Activated T-cell treated with anti-CD3 and anti-CD28 coated beads, Interleukin-2, amount 50 U/mL, for 48 hours (primary cell): Measurements from ENCODE around the gene SHISAL1.

Experiments used
- DNase-seq, 2 experiments: peaks; one replicate each; pipeline ENCODE4 v3.0.0-alpha.2; 2020

Gene SHISAL1

DNA sequence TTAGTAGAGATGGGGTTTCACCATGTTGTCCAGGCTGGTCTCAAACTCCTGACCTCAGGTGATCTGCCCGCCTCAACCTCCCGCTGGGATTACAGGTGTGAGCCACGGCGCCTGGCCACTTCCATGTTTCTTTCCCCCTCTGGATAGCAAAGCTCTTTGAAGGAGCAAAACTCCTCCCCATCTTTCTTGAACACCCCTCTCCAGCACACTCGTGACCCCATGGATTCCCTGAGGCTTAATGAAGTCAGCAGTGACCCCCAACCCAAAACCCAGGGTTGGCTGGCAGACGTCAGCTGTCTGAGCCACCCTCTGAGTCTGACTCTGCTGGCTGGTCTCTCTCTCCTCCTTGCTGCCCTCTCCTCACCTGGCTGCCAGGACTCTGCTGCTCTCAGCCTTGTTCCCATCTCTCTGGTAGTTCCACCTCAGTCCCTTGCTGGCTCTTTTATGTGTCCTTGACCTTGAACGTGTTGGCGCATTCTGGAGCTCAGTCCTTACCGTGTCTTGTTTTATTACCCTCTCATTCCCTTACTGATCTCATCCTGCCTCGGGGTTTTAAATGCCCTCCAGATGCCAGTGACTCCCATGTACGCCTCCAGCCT is 87.6 kb downstream of the SHISAL1 start:
- no peak for DNase-seq

DNA sequence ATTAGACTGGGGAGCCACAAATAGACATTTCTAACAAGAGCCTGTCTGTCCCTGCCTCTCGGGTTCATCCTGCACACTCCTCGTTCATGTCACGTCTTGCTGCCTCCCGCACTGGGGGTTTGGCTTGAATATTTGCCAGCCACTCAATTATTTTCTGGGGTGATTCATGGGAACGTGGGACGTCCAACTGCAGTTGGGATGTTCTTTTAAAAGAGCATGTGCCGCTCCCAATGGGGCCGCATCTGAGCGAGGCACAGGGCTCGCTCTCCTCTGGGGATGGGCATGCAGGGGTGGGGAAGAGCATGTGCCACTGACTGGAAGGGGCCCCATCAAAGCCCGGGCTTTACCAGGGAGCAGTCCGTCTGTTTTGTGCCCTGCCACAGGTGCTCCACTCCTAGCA is 88.6 kb downstream of the SHISAL1 start:
- DNase-seq: no peak

DNA sequence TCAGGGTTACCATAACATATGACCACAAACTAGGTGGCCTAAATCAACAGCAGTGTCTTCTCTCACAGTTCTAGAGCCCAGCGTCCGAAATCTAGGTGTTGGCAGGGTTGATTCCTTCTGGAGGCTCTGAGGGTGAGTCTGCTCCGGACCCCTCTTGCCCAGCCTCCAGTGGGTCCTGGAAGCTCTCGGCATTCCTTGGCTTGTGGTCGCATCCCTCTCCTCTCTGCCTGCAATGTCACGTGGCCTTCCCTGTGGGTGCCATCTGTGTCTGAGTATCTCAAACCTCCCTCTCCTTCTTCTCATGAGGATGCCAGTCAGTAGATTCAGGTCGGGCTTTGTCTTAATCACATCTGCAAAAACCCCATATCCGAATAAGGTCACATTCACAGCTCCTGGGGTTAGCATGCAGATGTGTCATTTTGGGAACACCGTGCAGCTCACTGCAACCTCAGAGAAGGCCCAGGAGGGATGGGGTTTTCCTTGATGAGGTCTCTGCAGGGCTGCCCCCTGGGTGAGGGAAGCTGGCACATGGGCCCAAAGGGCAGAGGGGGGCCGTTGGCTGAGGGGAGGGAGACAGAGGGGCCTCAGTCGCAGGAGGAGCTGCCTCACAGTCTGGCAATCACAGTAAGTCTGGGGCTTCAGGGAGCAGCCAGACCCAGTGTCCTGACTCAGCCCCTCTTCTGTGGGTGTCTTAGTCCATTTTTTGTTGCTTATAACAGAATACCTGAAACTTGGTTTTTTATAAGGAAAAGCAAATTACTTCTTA is 90.9 kb downstream of the SHISAL1 start:
- DNase-seq: no peak

DNA sequence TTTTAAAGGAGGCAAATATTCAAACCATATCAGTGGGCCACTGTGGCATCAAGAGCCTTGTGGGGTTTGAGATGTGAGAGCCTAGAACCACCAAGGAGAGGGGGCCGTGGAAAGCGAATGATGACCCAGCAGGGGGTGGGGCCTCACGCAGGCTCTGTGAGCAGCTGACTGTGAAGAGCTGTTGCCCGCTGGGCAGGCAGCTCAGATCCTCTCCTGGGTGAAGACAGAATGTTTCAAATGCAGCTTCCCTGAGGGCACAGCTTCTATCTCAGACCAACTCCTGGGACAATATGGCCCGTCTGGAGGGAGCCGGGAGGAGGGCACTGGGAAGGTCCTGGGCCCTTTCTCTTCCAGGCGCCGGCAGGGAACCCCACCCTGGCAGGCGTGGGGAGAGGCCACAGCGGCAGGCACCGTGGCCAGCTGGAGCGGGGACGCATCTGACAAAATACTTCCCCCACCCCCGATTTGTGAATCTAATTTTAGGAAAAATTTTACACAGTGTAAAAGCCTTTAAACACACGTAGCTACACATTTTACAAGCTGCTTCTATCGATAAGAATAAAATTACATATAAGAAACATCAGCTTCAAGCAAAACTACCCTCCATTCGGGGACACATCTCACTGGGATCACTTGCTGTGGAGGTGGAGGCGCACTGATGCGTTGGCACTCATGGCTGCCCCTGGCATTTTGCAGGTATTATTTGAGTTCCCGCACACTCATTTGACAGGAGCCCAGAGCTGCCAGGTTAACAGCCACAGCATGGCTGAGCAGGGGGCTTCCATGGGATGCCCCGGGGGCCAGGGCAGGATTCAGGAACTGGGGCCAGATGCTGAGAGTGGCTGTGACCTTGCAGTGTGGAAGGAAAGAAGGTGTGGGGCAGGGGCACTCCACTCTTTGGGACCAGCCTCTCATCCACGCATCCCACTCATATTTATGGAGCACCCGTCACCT is 91.7 kb downstream of the SHISAL1 start:
- no peak for DNase-seq

DNA sequence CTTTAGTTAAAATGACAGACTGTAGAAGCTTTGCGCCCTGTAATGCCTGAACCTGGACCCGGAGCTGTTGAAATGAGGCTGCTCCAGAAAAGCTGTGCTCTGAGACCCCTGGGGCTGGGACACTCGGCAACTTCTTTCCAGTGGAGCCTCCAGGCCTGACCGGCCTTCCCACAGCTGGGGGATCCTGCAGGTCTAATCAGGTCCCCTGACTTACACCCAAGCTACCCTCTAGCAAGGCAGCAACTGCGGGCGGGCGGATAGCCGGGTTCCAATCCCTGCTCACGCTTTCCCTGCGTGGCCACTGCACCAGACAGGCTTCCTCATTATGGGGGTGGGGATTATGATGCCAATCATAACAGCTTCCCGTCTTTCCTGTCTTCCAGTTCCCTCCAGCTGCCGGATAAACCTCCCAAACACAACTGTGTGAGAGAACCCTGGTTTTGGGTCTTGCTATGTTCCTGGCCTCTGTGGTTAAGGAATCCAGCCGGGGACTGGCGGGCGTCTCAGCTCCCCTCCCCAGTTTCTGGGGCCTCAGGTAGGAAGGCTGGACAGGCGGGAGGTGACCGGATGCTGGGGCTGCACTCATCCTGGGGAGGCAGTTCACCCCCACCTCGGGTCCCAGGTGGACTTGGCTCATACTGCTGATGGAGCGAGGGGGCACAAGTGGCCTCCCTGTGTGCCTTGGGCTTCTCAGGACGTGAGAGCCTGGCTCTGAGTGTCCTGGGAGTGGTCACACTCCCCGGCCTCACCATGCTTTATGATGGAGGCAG is 93.5 kb downstream of the SHISAL1 start:
- no peak for DNase-seq

DNA sequence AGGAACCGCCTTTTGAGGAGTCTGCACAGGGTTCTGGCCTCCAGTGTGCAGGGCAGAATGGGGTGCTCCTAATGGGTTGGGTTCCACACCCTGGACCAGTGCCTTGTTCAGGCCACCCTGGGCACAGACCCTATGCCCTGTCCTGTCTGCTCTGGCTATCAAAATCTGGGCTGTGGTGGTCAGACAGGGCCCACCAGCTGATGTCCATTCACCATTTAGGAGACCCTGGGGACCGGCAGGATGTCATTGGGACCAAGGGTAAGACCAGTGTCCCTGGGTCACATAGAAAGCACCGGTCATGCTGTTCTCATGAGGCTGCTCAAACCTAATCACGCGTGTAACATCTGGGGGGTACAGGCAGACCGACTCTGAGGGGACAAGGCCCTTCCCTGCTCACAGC is 94.7 kb downstream of the SHISAL1 start:
- no peak for DNase-seq

DNA sequence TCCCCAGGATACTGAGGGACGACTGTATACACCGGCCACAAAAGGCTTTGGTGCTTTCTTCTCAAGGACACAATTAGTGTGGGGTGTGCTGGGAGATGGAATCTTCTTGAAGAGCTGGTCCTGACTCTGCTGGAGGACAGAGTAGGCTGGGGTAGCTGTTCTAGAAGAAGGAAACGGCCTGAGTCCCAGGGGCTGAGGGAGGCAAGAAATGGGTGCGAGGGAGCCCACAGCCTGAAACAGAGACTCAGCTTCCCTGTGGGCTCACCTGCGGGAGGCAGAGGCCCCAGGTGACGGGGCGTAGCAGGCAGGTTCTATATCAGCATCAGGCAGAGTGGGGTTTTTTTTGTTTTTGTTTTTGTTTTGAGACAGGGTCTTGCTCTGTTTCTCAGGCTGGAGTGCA is 95.4 kb downstream of the SHISAL1 start:
- no peak for DNase-seq

DNA sequence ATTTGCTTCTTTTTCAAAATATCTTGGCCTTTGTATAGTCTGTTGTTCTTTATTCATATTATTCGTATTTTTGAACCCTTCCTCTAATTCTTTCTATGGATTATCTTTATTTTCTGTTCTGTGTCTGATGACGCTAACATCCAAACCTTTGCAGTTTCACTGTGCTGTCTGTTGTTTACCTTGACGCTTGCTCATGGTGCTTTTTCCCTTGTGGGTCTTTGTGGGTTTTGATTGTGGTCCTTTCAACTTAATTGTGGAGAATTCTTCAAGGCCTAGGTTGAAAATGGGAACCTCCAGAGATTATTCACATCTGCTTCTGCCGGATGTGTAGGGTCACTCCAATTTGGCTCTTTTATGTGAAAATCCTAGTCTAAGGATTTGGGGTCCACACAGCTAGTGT is 97.5 kb downstream of the SHISAL1 start:
- DNase-seq: no peak

DNA sequence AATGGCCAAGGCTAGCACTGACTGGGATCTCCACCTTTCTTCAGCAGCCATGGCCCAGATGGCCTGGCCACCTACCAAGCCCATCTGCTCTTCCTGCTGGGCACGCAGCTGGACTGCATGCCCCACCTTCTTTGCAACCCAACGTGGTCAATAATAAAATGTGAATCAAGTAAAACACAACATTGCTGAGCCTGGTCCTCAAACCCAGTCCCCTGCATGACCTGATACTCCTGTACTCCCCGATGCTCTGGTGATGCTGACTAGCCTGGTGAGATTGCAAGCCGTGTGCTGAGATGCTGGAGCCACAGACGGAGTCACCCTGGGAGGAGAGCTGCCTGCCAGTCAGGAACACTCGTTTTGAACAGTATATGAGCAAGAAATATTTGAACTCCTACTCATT is 98.0 kb downstream of the SHISAL1 start:
- DNase-seq: no peak

DNA sequence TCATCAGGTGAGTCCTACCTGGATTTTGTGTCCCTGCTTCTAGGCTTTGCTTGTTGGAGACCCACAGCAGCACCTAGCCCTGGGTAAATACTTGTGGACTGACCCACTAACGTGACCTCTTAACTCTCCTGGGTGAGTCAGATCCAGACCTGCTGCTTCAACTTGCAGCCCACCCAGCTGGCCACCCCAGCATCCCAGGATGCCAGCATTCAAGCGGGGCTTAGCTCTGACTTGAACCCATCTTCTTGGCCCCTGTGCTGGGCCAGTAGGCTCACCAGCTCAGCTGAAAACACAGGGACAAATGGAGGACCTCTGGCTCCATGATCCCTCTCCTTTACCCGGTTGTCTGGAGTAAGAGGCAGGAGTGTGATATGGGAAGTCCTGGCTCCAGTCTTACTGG is 98.6 kb downstream of the SHISAL1 start:
- DNase-seq: no peak

DNA sequence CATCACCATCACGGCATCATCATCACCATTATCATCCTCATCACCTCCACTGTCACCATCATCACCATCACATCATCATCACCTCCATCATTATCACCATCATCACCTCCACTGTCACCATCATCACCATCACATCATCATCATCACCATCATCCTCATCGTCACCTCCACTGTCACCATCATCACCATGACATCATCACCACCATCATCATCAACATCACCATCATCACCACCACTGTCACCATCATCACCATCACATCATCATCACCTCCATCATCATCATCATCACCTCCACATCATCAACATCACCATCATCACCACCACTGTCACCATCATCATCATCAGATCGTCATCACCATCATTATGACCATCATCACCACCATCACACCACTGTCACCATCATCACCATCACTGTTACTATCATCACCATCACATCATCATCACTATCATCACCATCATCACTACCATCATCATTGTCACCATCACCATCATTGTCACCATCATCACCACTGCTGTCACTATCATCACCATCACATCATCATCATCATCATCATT is 99.2 kb downstream of the SHISAL1 start:
- DNase-seq: no peak

DNA sequence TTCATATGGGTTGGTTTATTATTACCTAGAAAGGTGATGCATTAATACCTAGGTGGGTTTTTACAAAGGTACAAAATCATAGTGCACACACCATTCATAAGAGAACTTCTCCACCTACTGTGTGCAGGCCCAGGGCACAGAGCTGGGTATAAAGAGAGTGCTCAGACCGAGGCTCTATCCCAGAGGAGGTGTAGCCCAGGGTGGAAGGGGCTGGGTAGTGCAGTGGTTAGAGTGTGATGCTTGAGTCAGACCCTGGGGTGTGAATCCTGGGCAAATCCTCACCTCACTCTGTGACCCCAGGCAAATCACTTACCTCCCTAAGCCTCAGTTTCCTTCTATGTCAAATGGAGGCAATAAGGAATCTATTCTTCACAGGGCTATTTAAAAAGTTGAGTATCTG is 99.8 kb downstream of the SHISAL1 start:
- DNase-seq: no peak

DNA sequence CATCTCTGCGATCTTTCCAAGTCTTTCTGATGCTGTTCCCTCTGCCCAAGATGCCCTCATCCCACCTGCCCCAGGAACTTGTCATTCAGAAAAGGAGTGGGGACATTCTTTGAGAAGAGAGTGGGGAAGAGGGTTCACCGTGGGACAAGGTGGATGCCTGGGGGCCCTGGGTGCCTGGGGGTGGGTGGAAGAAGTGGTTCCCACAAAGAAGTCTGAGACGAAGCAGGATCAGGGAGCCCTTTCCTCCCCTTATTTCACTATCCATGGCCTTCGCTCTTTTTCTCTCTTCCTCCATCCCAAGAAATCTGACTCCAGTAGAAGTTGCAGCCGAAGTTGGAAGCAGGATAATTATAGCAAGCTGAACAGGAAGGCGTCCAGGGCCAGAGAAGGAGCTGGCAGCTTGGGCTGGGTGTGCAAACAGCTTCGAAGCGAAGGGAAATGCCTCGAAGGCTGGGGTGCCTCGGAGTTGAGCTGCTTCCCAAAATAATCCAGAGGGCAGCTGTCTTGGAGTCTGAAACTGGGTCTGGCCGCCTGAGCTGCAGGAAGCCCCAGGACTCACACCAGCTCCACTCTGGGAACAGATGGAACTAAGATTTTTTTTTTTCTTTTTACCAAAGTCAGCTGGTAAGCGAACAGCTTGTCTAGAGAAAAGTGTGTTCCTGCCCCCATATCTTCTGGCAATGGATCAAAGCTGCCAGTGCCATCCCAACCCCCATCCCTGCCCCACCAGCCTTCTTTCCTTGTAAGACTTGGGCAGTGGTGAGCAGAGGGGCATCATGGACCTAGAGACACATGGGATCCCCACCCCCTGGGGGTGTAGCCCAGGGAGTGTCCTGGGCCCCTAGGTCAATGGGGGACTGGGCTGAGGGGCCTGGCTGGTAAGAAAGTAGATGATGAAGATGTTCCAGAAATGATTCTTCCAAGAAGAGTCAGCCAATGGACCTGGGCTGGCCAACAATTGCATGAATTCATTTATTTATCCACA is 100.5 kb downstream of the SHISAL1 start:
- no peak for DNase-seq

DNA sequence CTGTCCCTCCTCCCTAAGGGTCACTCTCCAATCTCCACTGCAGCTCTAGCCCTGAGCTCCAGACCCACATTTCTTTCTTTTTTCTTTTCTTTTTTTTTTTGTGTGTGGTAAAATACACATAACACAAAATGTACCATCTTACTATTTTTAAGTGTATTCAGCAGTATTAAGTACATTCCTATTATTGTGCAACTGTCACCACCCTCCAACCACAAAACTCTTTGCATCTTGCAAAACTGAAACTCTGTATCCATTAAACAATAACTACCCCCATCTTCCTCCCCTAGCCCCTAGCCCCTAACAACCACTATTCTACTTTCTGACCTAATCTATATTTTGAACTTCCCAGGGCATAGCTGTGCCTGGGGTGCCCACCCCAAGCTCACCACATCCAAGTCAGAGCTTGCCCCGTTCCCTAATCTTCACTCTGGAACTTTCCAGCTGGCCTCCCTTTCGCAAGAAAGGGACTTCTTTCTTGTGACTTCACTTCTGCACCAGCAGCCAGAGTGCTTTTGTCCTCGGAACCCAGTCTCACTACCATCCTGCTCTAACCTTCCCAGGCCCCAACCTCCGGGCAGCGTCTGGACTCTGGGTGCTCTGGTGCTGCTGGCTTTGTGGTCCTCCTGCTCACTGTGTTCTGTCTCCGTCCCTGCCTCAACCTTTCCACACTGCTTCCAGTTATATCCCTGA is 101.3 kb downstream of the SHISAL1 start:
- no peak for DNase-seq

DNA sequence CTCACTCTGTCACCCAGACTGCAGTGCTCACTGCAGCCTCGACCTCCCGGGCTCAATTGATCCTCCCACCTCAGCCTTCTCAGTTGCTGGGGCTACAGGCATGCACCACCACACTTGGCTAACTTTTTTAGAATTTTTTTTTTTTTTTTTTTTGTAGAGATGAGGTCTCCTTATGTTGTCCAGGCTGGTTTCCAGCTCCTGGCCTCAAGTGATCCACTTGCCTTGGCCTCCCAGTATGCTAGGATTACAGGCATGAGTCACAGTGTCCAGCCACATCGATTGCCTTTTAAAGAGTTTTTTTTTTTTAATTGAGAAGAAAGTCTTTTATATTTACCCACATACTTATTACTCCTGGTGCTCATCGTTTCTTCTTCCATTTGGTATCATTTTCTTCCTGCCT is 102.0 kb downstream of the SHISAL1 start:
- DNase-seq: no peak

DNA sequence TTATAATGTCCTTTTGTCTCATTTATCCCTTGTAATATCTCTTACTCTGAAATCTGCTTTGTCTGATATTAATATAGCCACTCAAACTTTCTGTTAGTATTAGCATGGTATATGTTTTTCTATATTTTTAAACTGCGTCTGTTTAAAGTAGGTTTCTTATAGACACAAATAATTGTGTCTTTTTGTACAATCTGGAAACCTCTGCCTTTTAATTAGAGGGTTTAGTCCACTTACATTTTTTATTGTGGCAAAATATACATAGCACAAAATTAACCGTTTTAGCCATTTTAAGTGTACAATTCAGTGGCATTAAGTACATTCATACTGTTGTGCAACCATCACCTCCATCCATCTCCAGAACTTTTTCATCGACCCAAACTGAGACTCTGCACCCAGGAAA is 103.4 kb downstream of the SHISAL1 start:
- no peak for DNase-seq

DNA sequence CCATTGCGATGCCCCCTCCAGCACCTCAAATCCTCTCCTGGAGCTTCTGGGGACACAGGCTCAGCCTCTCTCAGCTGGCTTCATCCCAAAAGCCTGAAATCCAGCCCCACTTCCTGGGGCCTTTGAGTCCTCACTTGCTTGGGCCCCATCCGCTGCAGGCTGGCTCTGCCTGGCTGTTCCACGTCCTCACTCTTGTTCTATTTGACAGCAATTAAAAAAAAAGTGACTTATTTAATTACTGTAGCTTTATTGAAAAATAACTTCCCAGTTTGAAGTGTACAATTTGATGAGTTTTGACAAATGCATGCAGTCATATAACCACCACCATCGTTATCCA is 104.8 kb downstream of the SHISAL1 start:
- DNase-seq: no peak

DNA sequence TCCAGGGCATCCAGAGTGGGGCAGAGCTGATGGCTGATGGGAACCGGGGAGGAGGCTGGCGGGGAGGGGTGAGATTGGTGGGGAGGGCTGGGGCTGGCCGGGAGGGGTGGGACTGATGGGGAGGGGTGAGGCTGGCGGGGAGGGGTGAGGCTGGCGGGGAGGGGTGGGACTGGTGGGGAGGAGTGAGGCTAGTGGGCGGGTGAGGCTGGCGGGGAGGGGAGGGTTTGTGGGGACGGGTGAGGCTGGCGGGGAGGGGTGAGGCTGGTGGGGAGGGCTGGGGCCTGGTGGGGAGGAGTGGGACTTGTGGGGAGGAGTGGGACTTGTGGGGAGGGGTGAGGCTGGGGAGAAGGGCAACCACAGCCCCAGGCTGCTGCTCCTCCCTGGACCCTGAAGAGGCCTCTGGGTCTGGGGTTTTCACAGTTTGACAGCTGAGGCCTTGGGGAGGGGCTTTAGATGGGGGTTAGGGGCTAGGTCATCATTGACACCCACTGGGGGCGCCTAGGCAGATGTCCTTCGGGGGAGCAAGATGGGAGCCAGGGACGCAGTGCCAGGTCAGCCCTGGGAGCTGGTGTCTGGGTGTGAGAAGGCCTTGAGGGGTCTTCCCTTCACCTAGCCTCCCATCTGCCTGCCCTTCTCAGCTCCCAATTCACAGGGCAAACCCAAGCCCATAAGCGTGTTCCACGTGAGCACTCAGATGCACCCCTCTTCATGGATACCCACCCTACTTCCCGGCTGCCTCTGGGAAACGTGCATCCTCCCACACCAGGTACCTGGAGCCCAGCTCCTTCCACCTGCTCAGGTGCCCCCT is 105.4 kb downstream of the SHISAL1 start:
- DNase-seq: no peak

DNA sequence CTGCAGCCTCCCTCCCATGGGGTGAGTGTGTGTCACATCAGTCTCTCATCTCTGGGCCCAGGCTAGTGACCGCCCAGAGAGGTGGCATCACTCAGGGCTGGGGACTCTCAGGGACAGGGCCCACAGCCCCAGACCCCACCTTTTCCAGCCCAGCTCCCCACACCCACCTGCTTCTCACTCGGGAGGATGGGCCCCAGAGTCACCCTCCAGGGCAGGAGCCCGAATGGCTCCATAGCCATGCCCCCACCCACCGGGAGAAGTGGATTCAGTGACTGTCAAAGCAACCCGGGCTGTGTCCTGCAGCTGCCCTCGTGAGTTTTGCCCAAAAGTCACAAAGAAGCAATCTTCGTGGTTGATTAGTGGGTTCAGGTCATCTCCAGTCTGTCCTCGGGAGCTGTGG is 106.1 kb downstream of the SHISAL1 start:
- no peak for DNase-seq

DNA sequence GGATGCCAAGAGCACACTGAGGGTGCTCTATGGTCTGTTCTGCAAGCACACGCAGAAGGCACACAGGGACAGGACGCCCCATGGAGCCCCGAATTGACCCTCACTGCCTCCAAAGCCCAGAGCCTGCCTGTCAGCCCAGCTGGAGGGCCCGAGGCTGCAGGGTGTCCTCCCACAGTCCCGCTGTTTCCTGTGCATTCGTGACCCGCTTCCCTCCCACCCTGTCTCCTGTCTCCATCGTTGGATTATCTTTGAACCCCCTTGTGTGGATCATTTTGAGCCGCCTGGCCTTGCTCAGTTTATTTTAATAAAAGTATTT is 106.5 kb downstream of the SHISAL1 start:
- no peak for DNase-seq
